Measurements from ENCODE around the gene HOPX.

GRCh38 chr4:56618734-56619133 lies 62.4 kb downstream of the HOPX start:
- TF ChIP-seq CTCF (IDR thresholded peaks at IDR 0.05; ENCODE audit: low read length), result no peak
- no peak for TF ChIP-seq EZH2phosphoT487 (IDR thresholded peaks at IDR 0.05; ENCODE audit: low read length)
- TF ChIP-seq EZH2 (optimal IDR thresholded peaks at IDR 0.05; ENCODE audit: low read depth, low read length), result no peak
